GM10266 (cell line): ENCODE data around the gene KCNF1.
"Not testable (repeated sequence)": the region's sequence is repeated elsewhere in the genome, so short reads cannot be mapped to it uniquely, and the experiment has no call there.

Source experiments
- DNase-seq: peaks from one replicate; pipeline ENCODE4 v3.0.0; 2012; ENCODE audit errors: extremely low spot score
- TF ChIP-seq, protein P1 (sequence below): IDR thresholded peaks from 2 replicates; pipeline ENCODE4 v1.5.1; 2012; ENCODE audit warnings: mild to moderate bottlenecking, low read depth; ENCODE audit not compliant: control insufficient read depth, insufficient read depth; ENCODE audit errors: missing control alignments

KCNF1 gene

DNA sequence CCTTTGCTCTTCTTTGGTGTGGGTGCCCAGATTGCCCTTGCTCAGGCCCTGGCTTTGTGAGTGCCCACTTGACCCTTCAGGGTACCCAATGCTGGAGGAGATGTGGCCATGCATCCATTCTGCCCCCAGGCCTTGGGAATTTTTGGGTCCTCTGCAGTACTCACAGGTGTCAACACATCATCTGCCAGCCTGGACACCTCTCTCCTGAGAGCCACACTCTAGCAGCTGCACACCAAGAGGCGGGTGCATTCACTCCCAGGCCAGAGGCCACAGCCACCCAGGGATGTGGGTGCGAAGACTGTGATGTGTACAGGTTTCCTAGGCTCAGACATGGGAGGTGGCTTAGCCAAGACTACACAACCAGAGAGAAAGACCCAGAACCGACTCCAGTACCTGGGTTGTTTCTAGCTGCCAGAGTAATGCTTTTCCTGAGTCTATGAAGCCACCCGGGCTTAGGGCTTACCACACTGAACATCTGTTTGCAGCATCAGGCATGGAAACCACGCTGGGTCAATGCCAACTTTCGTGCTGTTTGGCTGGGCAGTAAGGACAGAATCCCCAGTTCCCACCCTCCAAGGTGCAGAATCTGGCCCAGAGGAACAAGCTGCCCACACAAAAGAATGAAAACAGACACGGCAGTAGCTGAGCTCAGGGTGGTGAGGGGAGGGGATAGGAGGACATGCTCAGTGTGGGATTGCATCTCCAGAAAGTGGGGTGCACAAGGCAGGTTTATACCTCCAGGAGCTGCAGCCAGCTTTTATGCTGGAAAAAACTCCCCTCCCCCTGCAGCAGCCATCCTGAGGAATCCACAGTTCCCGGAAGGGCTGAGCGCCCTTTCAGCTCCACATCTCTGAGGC lies 40.1 kb downstream of the KCNF1 start:
- DNase-seq, result no peak
- TF ChIP-seq, protein P1, sequence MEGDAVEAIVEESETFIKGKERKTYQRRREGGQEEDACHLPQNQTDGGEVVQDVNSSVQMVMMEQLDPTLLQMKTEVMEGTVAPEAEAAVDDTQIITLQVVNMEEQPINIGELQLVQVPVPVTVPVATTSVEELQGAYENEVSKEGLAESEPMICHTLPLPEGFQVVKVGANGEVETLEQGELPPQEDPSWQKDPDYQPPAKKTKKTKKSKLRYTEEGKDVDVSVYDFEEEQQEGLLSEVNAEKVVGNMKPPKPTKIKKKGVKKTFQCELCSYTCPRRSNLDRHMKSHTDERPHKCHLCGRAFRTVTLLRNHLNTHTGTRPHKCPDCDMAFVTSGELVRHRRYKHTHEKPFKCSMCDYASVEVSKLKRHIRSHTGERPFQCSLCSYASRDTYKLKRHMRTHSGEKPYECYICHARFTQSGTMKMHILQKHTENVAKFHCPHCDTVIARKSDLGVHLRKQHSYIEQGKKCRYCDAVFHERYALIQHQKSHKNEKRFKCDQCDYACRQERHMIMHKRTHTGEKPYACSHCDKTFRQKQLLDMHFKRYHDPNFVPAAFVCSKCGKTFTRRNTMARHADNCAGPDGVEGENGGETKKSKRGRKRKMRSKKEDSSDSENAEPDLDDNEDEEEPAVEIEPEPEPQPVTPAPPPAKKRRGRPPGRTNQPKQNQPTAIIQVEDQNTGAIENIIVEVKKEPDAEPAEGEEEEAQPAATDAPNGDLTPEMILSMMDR, result no peak

DNA sequence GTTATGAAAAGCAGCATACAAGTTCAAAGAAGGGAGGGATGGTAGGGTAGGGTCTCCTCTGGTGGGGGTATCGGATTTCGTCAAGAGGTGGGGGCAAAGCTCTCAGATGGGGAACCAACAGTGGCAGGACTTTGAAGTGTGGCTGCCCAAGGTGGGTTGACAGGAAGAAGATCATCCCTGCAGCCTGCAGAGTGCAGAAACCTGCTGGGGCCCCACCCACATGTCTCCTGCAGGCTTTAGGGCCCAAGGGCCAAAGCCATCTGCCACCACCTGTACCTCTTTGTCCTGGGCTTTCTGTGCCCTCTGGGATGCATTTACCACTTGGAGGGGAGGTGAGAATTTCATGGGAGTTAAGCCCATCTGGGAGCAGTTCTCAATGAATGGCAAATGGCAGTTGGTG lies 42.7 kb downstream of the KCNF1 start:
- TF ChIP-seq, protein P1, result no peak
- DNase-seq, result no peak

DNA sequence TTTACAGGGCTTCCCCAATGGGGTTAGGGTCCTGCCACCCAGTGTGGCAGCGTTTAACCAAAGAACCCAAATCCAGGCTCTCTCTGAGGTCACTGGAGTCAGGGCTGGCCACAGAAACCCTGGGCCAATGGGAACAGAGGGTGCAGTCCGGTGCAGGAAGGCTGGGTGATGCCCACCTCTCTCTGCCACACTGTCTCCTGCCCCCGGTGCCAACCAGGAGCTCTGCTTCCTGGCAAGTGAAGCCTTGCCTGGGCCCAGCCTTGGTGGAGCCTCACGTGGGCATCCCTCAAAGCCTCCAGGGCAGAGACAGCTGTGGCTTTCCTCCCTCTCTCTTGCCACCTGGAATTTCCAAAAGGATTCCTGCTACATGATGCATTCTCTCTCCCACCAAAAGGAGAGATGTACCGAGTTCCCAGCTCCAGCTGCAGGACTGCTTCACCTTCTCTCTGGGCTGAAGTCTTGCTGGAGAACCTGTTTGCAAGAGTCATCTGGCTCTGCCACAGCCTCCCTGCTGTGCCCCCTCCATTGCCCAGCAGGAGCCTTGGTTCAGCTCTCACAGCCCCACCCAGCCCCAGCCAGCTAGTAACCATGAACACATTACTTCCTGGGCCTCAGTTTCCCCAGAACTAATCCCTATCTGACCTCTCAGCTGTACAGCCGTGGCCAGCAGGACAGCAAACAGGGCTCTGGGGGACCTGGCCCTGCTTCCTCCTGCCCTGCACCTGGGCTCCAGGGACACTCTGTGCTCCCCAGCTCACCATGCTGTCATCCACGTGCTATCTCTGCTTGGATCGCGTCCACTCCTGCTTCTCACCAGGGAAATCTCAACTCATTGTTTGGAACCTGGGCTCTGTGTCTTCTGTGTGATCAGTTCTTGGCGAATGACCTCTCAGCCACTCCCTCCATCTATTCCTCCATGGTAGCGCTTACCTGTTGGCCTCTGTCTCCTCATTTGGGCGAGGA lies 43.4 kb downstream of the KCNF1 start:
- no peak for DNase-seq
- TF ChIP-seq, protein P1, result no peak

DNA sequence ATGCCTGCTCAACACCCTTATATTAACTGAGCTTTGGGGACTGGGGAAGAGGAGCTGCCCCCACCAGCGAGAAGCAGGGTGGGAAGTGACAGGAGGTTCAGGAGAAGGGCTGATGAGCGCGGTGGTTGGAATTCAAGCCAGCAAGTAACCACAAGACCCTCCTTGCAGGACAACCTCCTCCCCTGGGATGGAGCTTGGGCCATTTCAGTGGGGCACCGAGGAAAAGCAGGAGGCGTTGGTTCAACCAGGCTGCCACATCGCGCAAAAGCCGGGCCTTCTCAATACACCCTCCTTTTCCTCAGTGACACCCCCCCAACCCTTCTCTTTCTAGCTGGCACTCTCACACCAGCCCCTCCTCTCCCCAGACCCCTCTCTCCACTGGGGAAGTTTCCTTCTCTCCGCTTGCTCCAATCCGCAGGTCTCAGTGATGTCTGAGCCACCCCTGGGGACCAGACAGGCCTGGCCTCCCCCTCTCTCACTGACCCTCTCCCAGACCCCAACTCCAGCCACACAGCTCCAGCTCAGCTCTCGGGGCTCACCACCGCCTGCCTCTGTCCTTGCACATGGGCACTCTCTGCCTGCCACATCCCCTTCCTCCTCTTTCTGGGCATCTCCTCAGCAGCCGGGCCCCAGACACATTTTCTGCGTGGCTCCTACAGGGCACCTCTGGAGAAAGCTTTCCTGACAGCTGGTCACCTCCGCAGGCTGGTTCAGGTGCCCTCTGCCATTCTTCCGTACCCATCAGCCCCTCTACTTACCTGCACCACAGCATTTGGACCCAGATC lies 44.5 kb downstream of the KCNF1 start:
- DNase-seq, result no peak
- TF ChIP-seq, protein P1, result no peak

DNA sequence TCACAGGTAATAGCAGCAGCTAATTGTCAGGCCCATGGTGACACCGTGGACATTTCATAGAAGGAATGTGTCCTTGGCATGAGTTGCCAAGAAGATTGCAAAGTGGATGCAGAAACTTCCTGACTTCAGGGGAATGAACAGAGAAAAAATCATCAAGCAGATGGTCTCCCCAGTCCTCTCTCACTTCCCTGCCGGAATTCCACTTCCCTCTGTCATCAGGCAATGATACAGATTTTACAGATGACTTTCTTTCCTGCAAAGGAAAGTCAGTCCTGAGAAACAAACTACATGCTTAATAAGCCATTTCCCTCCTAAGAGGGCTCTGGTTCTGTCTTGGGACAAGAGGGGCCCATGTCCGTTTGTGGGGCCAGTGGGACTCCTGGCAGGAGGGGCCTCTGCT lies 45.7 kb downstream of the KCNF1 start:
- no peak for DNase-seq
- TF ChIP-seq, protein P1, result no peak

DNA sequence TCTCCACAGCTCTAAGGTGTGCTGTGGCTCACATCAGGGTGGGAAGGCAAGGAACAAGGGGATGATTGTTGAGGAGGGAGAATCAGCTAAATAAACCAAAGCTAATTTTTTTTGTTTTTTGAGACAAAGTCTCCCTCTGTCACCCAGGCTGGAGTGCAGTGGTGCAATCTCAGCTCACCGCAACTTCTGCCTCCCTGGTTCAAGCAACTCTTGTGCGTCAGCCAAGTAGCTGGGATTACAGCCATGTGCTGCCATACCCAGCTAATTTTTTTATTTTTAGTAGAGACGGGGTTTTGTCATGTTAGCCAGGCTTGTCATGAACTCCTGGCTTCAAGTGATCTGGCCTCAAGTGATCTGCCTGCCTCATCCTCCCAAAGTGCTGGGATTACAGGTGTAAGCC lies 46.7 kb downstream of the KCNF1 start:
- not testable (repeated sequence) for DNase-seq
